Measurements from ENCODE around the gene SLC9A9.

GRCh38 chr3:143464850-143465249 is 383.4 kb downstream of the SLC9A9 start:
- TF ChIP-seq, protein P1, sequence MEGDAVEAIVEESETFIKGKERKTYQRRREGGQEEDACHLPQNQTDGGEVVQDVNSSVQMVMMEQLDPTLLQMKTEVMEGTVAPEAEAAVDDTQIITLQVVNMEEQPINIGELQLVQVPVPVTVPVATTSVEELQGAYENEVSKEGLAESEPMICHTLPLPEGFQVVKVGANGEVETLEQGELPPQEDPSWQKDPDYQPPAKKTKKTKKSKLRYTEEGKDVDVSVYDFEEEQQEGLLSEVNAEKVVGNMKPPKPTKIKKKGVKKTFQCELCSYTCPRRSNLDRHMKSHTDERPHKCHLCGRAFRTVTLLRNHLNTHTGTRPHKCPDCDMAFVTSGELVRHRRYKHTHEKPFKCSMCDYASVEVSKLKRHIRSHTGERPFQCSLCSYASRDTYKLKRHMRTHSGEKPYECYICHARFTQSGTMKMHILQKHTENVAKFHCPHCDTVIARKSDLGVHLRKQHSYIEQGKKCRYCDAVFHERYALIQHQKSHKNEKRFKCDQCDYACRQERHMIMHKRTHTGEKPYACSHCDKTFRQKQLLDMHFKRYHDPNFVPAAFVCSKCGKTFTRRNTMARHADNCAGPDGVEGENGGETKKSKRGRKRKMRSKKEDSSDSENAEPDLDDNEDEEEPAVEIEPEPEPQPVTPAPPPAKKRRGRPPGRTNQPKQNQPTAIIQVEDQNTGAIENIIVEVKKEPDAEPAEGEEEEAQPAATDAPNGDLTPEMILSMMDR (IDR thresholded peaks at IDR 0.05): no peak
- TF ChIP-seq POLR2AphosphoS5 (IDR thresholded peaks at IDR 0.05): no peak

Measured in esophagus muscularis mucosa (tissue), 3 donors.